GM21786 (cell line): ENCODE data around the gene SNX9.
"Not testable (repeated sequence)": the region's sequence is repeated elsewhere in the genome, so short reads cannot be mapped to it uniquely, and the experiment has no call there.

ENCODE experiments used
- ATAC-seq: cut with Tn5 transposase; IDR thresholded peaks from one replicate; pipeline ENCODE4 v1.9.1; 2021; ENCODE audit not compliant: unreplicated experiment

SNX9 gene

DNA sequence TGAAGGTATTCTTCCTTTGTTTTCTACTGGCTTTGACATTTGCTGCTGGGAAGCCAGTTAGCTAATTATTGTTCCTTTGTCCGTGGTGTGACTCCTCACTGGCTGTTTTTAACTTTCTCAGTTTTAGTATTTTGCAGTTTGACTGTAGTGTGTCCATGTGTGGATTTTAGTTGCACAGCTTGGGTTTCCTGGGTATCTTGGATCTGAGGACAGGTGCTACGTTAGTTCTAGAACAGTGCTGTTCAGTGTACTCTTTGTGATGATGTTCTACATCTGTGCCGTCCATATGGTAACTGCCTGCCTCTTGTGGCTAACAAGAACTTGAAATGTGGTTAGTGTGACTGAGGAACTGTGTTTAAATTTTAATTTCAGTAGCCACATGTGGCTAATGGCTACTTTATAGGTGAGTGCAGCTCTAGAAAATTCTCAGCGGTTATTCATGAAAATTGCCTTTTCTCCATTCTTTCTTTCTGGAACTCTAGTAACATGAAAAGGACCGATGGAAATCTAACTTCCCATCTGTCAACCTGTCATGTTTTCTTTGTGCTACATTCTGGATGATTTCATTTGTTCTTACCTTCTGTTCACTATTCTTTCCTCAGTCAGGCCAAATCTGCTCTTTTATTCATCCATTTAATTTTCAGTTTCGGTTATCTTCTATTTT, 7.4 kb downstream of the SNX9 start:
- ATAC-seq: peak; percentile 96

- no peak for ATAC-seq
Observed at GRCh38 chr6:157831018-157831369, 7.9 kb downstream of the SNX9 start.

- ATAC-seq: no peak
Observed at GRCh38 chr6:157831424-157832249, 8.6 kb downstream of the SNX9 start.

- no peak for ATAC-seq
Observed at GRCh38 chr6:157832250-157832967, 9.4 kb downstream of the SNX9 start.

DNA sequence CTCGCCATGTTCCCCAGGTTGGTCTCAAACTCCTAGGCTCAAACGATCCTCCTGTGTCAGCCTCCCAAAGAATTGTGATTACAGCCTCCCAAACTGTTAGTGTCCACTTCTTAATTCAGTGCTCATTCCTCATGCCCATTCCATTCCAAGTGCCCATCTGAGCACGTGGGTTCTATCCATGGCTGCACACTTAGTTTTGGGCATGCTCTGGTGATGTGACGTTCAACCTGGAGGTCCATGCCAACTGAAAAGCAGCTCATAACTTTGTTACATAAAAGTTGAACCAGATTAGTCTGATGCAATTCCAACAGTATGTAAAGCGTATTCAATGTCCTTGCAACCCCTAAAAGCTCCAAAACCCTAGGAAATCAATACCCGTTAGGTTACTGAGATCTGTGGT, 11.5 kb downstream of the SNX9 start:
- ATAC-seq: no peak

DNA sequence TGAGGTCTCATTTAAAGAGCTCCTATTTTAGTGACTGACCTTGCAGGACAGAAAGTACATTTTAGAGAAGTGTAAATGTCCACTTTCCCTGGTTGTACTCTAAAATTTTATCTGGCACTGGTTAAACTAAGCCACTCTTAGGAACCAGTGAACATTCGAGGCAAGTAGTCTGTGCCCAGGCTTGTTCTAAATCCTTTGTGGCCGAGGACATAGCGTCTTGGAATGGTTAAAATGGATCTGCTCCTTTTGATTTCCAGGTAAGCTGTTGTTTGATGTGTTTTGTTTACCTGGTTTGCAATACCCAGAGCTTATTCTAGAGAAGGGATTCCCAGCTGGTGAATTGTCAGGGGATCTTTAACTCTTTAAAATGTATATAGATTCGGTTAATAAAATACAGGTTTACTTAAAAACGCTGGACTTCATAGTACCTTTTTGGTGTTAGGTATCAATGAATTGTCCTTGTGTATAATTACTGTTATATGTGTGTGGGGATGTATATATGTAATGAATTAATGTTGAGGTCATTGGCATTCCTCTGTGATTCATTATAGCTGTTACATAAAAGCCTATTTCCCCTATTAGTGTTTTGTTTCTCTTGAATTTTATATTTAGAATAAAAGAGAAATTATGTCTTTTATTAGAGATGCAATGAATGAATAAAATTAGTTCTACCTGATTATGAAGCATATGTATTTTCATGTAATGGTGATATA, 15.8 kb downstream of the SNX9 start:
- no peak for ATAC-seq

DNA sequence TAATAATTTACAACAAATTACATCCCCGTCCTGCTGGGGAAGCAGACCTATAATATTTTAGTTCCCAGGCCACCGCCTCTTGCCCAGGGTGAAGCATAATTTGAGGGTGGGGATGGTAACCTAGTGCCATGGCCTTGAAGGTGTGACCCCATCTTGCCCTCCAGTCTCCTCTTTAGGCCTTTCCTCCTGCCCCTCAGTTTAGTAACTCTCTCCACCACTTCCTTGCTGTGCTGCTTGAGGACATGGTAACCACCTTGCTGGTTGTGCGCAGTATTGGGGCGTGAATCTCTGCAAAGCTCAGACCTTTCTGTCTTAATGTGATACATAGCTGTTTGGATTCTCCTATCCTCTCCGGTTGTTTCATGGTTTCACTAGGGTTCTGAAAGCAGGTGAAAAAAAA, 16.6 kb downstream of the SNX9 start:
- no peak for ATAC-seq

DNA sequence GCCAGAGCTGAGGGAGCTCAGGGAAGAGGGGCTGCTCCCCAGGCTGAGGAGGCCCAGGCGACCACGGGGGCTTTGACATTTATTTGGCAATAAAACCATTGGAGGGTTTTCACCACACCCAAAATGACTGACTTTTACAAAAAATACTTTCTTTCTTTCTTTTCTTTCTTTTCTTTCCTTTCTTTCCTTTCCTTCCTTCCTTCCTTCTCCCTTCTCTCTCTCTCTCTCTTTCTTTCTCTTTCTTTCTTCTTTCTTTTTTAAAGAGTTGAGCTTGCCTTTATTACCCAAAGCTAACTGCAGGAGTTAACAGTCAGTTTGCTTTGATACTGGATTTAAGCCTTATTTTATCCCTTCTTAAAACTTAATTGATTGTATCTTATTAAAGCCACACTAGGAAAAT, 17.2 kb downstream of the SNX9 start:
- ATAC-seq: no peak

- no peak for ATAC-seq
Observed at GRCh38 chr6:157840776-157841175, 17.7 kb downstream of the SNX9 start.

DNA sequence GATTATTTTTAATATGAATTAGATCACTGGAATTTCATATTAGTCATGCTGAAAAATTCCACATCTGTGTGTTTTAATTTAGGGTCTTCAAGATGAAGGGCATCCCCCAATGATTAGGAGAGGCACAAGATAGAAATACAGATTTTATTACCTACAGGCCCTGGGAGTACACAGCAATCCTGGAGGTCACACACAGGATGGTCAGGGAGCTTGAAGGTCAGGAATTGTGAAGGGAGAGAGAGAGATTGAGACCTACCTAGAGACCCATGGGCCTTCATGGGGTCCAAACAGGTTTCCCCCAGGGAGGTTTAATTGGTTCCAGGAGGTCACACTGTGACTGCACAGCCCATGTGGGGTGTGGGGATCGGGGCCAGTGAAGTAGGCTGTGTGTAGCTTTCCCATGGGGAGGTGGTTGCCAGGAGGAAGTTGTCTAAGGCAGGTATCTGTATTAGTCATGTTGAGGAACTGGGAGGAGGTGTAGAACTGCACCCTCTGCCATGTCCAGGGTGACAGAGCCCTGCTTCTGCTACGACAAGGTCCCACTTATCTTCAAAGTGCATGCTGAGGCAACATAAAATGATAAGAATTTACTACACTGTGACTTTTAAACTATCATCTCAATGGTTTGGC, 18.3 kb downstream of the SNX9 start:
- peak; percentile 83 for ATAC-seq

DNA sequence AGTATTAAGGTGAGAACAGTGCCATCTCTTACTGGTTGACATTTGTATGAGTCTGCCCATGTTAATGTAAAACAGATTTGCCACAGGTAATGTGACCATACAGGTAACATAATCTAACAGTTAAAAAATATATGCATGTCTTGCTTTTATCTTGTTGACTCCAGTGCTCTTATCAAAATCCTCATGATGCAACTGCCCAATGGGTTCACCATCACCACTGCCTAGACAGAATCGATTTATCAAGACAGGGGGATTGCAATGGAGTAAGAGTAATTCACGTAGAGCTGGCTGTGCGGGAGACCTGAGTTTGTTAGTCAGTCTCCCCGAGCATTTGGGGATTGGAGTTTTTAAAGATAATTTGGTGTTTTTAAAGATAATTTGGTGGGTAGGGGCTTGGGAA, 19.2 kb downstream of the SNX9 start:
- ATAC-seq: no peak

GRCh38 chr6:157844196-157844595, 21.1 kb downstream of the SNX9 start:
- ATAC-seq: not testable (repeated sequence)

DNA sequence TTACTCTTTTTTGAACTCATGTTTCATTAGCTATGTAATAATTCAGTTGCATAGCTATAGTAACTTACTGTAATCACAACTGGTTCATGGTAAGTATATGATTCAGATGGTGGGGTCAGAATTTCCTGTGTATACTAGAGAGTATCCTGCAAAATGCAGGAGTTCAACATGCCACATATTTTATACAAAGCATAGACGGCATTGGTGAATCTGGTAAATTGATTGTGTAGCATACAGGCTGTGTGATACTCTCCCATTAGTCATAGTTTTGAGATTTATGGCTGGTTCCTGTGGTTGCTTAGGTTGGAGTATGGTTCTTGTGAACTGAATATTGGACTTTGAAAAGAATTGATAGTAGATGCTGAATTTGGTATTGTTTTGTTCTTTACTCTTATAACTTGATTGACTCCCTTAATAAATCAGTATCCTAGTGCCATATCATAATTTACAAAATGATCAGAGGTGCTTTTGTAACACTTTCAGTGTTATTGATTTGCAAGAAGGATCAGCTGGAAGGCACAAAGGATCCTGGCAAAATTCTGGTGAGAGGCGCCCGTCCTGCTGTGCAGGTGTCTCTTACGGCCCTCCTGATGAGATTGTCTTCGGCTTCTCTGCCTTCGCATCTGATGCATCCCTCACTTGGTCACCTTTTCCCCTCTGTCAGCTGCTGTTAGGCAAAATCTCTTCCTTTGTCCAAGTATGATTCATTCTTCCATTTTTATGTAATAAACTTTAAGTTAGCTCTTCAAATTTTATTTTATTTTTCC, 22.6 kb downstream of the SNX9 start:
- ATAC-seq: no peak

DNA sequence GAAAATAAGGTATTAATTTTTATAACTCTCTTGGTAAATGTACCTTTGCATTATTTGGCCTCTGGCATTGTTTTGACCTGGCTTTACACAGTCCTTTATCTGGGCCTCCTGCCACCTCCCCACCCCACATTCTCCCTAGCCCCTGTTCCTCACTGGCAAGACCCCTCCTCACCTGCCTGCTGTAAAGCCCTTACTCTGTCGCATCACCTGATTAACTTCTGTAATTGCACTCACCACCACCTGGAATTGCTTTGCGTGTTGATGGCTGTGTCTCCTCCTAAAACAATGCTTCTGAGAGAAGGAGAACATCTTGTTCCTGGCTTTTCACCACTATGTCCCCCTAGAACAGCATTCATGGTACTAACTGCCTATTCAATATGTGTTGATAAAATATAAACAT, 24.8 kb downstream of the SNX9 start:
- no peak for ATAC-seq

GRCh38 chr6:157848693-157849092, 25.6 kb downstream of the SNX9 start:
- no peak for ATAC-seq

DNA sequence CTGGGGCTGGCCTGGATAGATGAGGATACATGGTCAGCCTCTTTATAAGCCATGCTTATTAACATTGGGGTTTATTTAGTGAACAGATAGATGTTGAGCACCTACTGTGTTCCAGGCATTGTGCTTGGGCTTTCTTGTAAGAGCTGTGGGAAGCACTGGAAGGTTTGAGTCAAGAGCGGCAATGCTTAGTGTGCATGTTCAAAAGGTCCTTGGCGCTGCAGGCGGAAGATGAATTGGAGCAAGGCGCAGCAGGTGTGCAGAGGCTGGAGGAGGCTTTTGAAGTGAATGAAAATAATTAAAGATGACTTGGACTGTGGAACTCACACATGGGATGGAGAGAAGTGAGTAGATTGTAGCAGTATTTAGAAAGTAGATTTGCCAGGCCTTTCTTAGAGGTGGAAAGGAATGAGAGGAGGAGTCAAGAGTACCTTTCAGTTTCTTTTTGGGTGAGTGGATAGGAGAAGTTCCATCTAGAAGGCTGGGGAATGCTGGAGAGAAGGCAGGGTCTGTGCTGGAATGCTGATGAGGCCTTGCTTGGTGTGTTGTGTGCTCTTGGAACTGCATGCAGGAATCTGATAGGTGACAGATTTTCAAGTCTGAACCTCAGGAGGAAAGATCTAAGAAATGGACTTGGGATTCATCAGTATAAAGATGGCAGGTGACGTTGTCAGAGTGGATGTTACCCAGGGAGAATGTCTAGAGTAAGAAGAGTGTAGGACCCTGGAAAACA, 26.4 kb downstream of the SNX9 start:
- ATAC-seq: no peak

- no peak for ATAC-seq
Observed at GRCh38 chr6:157850030-157850429, 27.0 kb downstream of the SNX9 start.

GRCh38 chr6:157853018-157853805, 30.2 kb downstream of the SNX9 start:
- ATAC-seq: no peak
